ENCODE results near the gene SART3.
A peak's percentile ranks its signal among the peaks of the same experiment; 100 is the strongest.

SART3 gene

DNA sequence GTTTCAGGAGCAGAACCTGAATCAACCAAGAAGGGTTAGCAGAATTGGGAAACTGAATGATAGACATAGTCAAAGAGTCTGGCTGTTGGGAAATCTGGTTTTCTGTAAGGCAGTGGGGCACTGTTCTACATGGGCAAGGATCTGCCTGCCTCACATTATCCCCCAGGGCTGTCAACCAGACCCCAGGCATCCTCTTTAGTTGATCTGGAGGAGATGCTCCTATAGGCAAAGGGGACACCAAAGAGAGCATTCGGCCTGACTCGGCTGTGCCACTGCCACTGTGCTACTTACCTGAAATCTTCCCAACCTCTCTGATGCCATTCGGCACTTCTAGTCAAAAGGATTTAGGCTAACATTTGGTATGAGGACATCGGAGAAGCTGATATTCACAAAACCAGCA is 5.5 kb upstream of the SART3 start:
- TF ChIP-seq, protein P1, sequence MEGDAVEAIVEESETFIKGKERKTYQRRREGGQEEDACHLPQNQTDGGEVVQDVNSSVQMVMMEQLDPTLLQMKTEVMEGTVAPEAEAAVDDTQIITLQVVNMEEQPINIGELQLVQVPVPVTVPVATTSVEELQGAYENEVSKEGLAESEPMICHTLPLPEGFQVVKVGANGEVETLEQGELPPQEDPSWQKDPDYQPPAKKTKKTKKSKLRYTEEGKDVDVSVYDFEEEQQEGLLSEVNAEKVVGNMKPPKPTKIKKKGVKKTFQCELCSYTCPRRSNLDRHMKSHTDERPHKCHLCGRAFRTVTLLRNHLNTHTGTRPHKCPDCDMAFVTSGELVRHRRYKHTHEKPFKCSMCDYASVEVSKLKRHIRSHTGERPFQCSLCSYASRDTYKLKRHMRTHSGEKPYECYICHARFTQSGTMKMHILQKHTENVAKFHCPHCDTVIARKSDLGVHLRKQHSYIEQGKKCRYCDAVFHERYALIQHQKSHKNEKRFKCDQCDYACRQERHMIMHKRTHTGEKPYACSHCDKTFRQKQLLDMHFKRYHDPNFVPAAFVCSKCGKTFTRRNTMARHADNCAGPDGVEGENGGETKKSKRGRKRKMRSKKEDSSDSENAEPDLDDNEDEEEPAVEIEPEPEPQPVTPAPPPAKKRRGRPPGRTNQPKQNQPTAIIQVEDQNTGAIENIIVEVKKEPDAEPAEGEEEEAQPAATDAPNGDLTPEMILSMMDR (IDR thresholded peaks at IDR 0.05) = no peak

DNA sequence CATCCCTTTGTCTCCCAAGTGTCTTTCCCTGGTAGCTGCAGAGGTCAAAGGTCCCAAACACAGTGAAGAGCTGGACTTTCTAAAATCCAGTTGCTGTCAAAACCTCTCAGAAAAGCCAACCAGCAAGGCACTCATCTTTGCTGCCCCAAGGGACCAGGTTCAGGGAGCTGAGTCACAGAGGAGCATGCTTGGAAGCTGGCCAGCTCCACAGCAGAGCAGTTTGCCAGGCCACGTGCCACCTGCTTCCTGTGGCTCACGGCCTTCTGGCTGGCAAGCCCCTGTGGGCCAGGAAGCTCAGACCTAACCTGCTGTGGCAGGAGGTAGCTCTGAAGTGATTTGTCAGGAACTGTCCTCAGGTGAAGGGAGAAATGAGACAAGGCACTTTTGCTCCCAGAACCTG is 5.0 kb upstream of the SART3 start:
- TF ChIP-seq, protein P1 (IDR thresholded peaks at IDR 0.05) = no peak

DNA sequence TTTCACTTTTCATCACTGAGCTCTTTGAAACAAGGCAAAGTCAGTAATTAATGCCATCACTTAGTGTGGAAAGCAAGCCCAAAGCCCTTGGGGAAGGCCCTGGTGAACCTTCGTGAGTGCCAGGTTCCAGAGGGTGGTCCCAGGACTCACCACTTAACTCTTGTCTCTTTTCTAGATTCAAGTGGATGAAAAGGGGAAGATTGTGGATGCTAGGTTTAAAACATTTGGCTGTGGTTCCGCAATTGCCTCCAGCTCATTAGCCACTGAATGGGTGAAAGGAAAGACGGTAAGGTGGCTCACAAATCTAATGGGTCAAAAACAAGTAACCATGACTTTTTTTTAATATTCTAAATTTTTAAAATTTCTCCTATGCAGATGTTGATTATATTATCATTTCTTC is 4.2 kb upstream of the SART3 start:
- TF ChIP-seq, protein P1 (IDR thresholded peaks at IDR 0.05) = no peak

DNA sequence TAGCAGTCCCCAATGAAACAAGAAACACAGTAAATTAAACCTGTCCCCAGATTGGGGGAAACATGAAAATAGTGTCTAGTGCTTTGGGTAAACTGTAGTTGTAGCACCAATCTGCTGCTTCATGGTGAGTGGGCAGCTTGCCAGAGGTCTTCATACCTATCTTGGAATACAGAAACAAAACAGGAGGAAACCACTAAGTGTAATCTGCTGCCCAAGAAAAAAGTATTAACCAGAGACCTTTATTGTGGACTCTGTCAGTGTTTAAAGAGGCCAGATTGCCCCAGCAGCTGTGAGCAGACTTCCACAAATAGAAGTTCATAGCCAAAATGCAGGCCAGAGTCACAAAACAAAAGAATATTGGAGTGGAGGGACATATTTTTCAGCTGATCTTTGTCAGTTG is 3.8 kb upstream of the SART3 start:
- TF ChIP-seq, protein P1 (IDR thresholded peaks at IDR 0.05) = no peak

DNA sequence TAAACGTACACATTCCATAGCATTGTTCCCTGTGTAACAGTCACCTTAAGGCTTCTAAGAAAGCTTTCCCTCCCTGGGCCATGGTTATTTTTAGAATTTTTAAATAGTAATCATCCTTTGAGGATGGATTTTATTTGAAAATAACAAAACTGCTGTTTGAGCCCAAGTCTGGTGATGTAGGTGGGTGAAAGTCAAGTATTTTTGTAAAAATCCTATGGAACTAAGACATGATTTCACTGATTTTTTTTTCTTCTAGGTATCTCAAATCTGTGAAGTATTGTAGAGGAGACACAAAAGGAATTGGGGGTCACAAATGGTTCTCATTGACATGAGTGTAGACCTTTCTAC is 2.8 kb upstream of the SART3 start:
- TF ChIP-seq, protein P1 (IDR thresholded peaks at IDR 0.05) = no peak

DNA sequence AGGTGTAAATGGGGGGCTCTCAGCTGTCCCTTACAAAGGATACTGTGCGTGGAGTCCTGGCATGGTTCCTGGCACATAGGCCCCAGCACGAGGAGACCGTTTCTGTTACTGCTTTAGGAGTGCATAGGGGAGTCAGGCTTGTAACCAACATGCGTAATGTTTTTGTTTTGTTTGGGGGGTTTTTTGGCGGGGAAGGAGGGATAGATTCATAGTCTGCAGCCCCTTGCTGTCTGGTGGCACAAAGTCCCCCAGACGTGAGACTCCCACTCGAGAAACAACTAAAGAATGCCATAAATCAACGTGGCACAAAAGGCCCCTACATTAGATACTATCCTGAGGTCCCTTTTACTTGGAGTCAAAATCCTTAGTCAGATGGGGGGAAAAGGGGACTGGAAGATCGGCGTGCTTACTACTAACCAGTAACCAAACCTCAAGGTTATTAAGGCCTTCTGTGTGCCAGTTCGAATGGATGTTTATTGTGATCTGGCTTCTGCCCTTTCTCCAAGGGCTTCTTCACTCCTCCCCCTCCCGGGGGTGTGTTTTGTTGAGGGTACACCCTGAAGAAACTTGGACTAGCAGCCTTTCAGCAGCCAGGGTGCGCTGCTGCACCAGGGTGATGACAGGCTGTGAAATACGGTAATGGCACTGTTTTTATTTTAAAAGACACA is 2.3 kb upstream of the SART3 start:
- TF ChIP-seq, protein P1 (IDR thresholded peaks at IDR 0.05) = peak; percentile 91

DNA sequence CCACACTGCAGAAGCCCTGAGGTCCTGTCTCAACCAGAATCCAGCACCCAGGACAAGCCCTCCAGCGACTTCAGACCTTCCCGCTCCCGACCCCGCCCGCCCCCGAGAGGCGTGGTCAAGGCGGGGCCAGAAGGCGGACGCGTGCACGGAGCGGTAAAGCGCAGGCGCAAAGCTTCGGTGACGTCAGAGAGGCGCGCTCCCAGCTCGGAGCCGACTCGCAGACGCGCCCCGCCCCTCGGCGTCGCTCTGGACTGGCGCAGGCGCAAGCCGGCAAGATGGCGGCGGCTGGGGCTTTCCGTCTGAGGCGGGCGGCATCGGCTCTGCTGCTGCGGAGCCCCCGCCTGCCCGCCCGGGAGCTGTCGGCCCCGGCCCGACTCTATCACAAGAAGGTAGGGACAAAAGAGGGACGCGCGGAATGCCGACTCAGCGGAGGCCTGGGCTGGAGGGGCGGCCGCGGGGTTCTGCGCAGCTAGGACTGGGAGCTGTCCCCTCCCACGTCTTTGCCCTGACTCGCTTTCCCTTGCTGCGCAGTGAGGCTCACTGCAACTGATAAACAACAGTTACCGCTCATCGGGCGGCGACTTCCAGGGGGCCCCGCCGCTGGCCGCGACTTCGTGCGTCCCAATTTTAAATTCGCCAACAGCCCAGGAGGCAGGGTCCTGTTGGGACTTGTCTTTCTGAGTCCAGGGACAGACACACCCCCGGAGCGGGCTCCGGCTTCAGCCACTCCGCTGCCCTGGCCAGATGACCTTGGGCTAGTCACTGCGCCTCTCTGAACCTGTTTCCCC is 1.6 kb upstream of the SART3 start, which contains the start of gene ISCU:
Gene ISCU, plus strand, starts transcription at position 249 of the 788 bp plus-strand sequence. Its CDS starts 27 bp downstream, at position 276.
- TF ChIP-seq, protein P1 (IDR thresholded peaks at IDR 0.05) = no peak

Data from LNCAP (cell line).